HCT116 (cell line): ENCODE data around the gene MAGEA8. TPM values are rescaled to one million over a fixed set of nuclear protein-coding genes. Genes with fewer than 3 reads are reported as not detected.

Experiments
- ATAC-seq: fragments of 200-7000 bp; cut with Tn5 transposase; 2 replicates; pipeline ENCODE4 v1.9.1; 2020; ENCODE audit warnings: mild to moderate bottlenecking, moderate library complexity
- BruUV-seq: library from RNA; stranded (reverse); fragments of 400-500 nt; replicated peaks from 2 replicates; lab custom pipeline; 2021; lab: Mats Ljungman, UMichigan
- CTCF ChIA-PET: fragments of 300-600 bp; sonication (Branson Sonifier 250); formaldehyde crosslinking; loops from one replicate; lab custom pipeline; 2021; ENCODE audit warnings: antibody characterized with exemption; lab: Charles Lee
- POLR2A ChIA-PET: fragments of 300-600, 350-600 bp; sonication (Branson Sonifier 250); formaldehyde crosslinking; loops from one replicate; lab custom pipeline; 2021; ENCODE audit warnings: antibody characterized with exemption; lab: Charles Lee
- RAD21 ChIA-PET, 2 experiments: fragments of 300-600 bp; sonication (Branson Sonifier 250); formaldehyde crosslinking; loops; one replicate each; lab custom pipeline; 2023; ENCODE audit warnings: low total read pairs in 2 of 2; ENCODE audit not compliant: uncharacterized antibody in 2 of 2, unreplicated experiment in 2 of 2, low non-redundant PET in 1 of 2; lab: Charles Lee
- DNase-seq: peaks from one replicate; pipeline ENCODE4 v3.0.0-alpha.2; 2010; ENCODE audit warnings: low read depth, low spot score
- H2AFZ ChIP-seq: fragments of 200-600 bp; shearing (Covaris generic), sonication (generic); 2 replicates; pipeline ENCODE4 v1.6.1; 2017; ENCODE audit warnings: low read depth, mixed run types, mixed read lengths, antibody characterized with exemption, low read length; ENCODE audit not compliant: poor library complexity, severe bottlenecking
- H3K27ac ChIP-seq: 2 replicates; pipeline ENCODE4 v1.5.1; 2012; ENCODE audit warnings: low read depth, low read length
- H3K27me3 ChIP-seq: fragments of 200-600 bp; sonication (generic); 2 replicates; pipeline ENCODE4 v1.6.1; 2016; ENCODE audit warnings: mixed run types, low read length, mixed read lengths; ENCODE audit not compliant: insufficient read depth
- H3K36me3 ChIP-seq, 2 experiments: fragments of 200-500 bp in 1 of 2; fragments of 200-600 bp in 1 of 2; sonication (Bioruptor generic) in 1 of 2; sonication (generic) in 1 of 2; 2 replicates each; pipeline versions ENCODE4 v1.5.1 to v1.6.1; 2014 to 2016; ENCODE audit warnings: low read length in 2 of 2, inconsistent platforms in 1 of 2, mixed read lengths in 1 of 2, mixed run types in 1 of 2; ENCODE audit not compliant: insufficient read depth in 2 of 2, control insufficient read depth in 1 of 2
- H3K4me1 ChIP-seq, 2 experiments: fragments of 200-600 bp in 1 of 2; sonication (generic) in 1 of 2; 2 replicates each; pipeline versions ENCODE4 v1.5.1 to v1.6.1; 2012 to 2017; ENCODE audit warnings: low read length in 2 of 2, inconsistent platforms in 1 of 2, mild to moderate bottlenecking in 1 of 2, mixed read lengths in 1 of 2, mixed run types in 1 of 2, moderate library complexity in 1 of 2; ENCODE audit not compliant: insufficient read depth in 2 of 2, control insufficient read depth in 1 of 2
- H3K4me2 ChIP-seq: fragments of 200-600 bp; sonication (generic); 2 replicates; pipeline ENCODE4 v1.6.1; 2017; ENCODE audit warnings: mixed run types, low read length, mixed read lengths
- H3K4me3 ChIP-seq, 2 experiments: fragments of 200-600 bp in 1 of 2; sonication (generic) in 1 of 2; replicated peaks in 1 of 2; 2 replicates each; pipeline ENCODE4 v1.5.1; 2011 to 2016; ENCODE audit warnings: low read length in 2 of 2, control low read depth in 1 of 2, low read depth in 1 of 2, mild to moderate bottlenecking in 1 of 2, mixed read lengths in 1 of 2, mixed run types in 1 of 2
- H3K79me2 ChIP-seq: fragments of 200-600 bp; sonication (generic); 2 replicates; pipeline ENCODE4 v1.6.1; 2017; ENCODE audit warnings: mild to moderate bottlenecking, mixed run types, low read length, moderate library complexity, mixed read lengths; ENCODE audit not compliant: insufficient read depth
- H3K9ac ChIP-seq: fragments of 200-600 bp; sonication (generic); 2 replicates; pipeline ENCODE4 v1.6.1; 2016; ENCODE audit warnings: low read length, mixed read lengths
- H3K9me2 ChIP-seq: fragments of 200-600 bp; sonication (generic), shearing (Covaris generic); 2 replicates; pipeline ENCODE4 v1.6.1; 2017; ENCODE audit warnings: mixed run types, mild to moderate bottlenecking, moderate library complexity; ENCODE audit not compliant: insufficient read depth
- H3K9me3 ChIP-seq, 2 experiments: fragments of 200-500 bp in 1 of 2; fragments of 200-600 bp in 1 of 2; sonication (Bioruptor generic) in 1 of 2; sonication (generic) in 1 of 2; 2 replicates each; pipeline ENCODE4 v1.6.1; 2014 to 2017; ENCODE audit warnings: low read length in 2 of 2, mixed read lengths in 2 of 2, inconsistent platforms in 1 of 2, low read depth in 1 of 2, mild to moderate bottlenecking in 1 of 2, mixed run types in 1 of 2, moderate library complexity in 1 of 2; ENCODE audit not compliant: control insufficient read depth in 1 of 2, insufficient read depth in 1 of 2
- H4K20me1 ChIP-seq: fragments of 200-600 bp; sonication (generic), shearing (Covaris generic); 2 replicates; pipeline ENCODE4 v1.6.1; 2017; ENCODE audit warnings: mixed run types, mild to moderate bottlenecking, moderate library complexity; ENCODE audit not compliant: insufficient read depth
- ATF3 ChIP-seq: IDR thresholded peaks from 2 replicates; pipeline ENCODE4 v1.6.1; 2012
- ELF1 ChIP-seq: IDR thresholded peaks from 2 replicates; pipeline ENCODE4 v1.6.1; 2012; ENCODE audit warnings: low read depth, borderline replicate concordance
- EZH2 ChIP-seq: fragments of 200-600 bp; sonication (generic); IDR thresholded peaks from 2 replicates; pipeline ENCODE4 v1.6.1; 2017; ENCODE audit warnings: antibody characterized with exemption, mixed run types
- FOSL1 ChIP-seq: IDR thresholded peaks from 2 replicates; pipeline ENCODE4 v1.6.1; 2012; ENCODE audit warnings: low read depth
- MAX ChIP-seq: IDR thresholded peaks from 2 replicates; pipeline ENCODE4 v1.6.1; 2012
- POLR2A ChIP-seq: IDR thresholded peaks from 2 replicates; pipeline ENCODE4 v1.7.0; 2011; ENCODE audit warnings: borderline replicate concordance; ENCODE audit not compliant: insufficient read depth, insufficient read length; ENCODE audit errors: extremely low read depth
- POLR2AphosphoS5 ChIP-seq: IDR thresholded peaks from 2 replicates; pipeline ENCODE4 v1.6.1; 2011; ENCODE audit warnings: mild to moderate bottlenecking, low read depth, low read length, moderate library complexity
- RAD21 ChIP-seq: IDR thresholded peaks from 2 replicates; pipeline ENCODE4 v1.6.1; 2012; ENCODE audit warnings: low read depth, mild to moderate bottlenecking
- SP1 ChIP-seq: IDR thresholded peaks from 2 replicates; pipeline ENCODE4 v1.6.1; 2012; ENCODE audit warnings: low read depth
- SRF ChIP-seq: IDR thresholded peaks from 2 replicates; pipeline ENCODE4 v1.6.1; 2012; ENCODE audit warnings: low read depth
- YY1 ChIP-seq: IDR thresholded peaks from 2 replicates; pipeline ENCODE4 v1.6.1; 2011; ENCODE audit warnings: low read length, low read depth, moderate library complexity, mild to moderate bottlenecking; ENCODE audit not compliant: insufficient replicate concordance; ENCODE audit errors: extremely low read depth
- ZFX ChIP-seq: fragments of 450-650 bp; IDR thresholded peaks from 2 replicates; pipeline ENCODE4 v1.6.1; 2017
- ZNF274 ChIP-seq: fragments of 200-500 bp; sonication (Bioruptor generic); IDR thresholded peaks from 2 replicates; pipeline ENCODE4 v1.6.1; 2014; ENCODE audit warnings: mild to moderate bottlenecking, low read depth, low read length, inconsistent platforms
- intact Hi-C: fragments of 100-400 bp; cut with micrococcal nuclease; formaldehyde crosslinking; loops from 2 replicates; pipeline ENCODE4 v1.10.0; 2022
- total RNA-seq: library from RNA; stranded (reverse); gene quantifications from one replicate; pipeline ENCODE4 v1.2.1, GENCODE V29; 2021; ENCODE audit not compliant: unreplicated experiment

The MAGEA8 gene
- total RNA-seq, 1 experiment from 2014 or later = not detected

- ChIA-PET CTCF (no interaction called here), RAD21 (no interaction called here), POLR2A (no interaction called here)
- H3K9me2 ChIP-seq = no peaks in the 10 kb centered on the region
- H3K4me1 ChIP-seq = no peaks in the 10 kb centered on the region
- no peak for ATAC-seq
- no peaks in the 10 kb centered on the region for H3K27me3 ChIP-seq
- intact Hi-C loops = no loop called here
- H3K36me3 ChIP-seq = no peaks in the 10 kb centered on the region
- H2AFZ ChIP-seq = no peak overlapping the region
- H4K20me1 ChIP-seq = no peaks in the 10 kb centered on the region
- no peak overlapping the region for H3K4me2 ChIP-seq
- no peak overlapping the region for H3K27ac ChIP-seq
- H3K9ac ChIP-seq = no peak overlapping the region
- no peaks in the 10 kb centered on the region for H3K79me2 ChIP-seq
- BruUV-seq = no TSS peak
- no peaks in the 10 kb centered on the region for H3K9me3 ChIP-seq
- TF ChIP-seq POLR2AphosphoS5 (no peak), RAD21 (no peak), ATF3 (no peak), ELF1 (no peak), POLR2A (no peak), YY1 (no peak), SP1 (no peak), EZH2 (no peak)
- TF ChIP-seq, all 23 proteins: peak for 0
- DNase-seq = no peak
- H3K4me3 ChIP-seq = no peak overlapping the region
These were observed 43.8 kb upstream of the MAGEA8 start for GRCh38 chrX:149837167-149837566.

- TF ChIP-seq ZNF274 (no peak), POLR2AphosphoS5 (no peak), ZFX (no peak), RAD21 (no peak), SRF (no peak), FOSL1 (no peak), ELF1 (no peak), MAX (no peak), YY1 (no peak), SP1 (no peak)
- Histone ChIP-seq H4K20me1 (no peaks in the 10 kb centered on the region), H3K9me2 (no peaks in the 10 kb centered on the region), H3K4me2 (no peak overlapping the region), H3K9ac (no peak overlapping the region), H3K27me3 (no peaks in the 10 kb centered on the region), H2AFZ (no peak overlapping the region), H3K27ac (no peak overlapping the region), H3K36me3 (no peaks in the 10 kb centered on the region), H3K9me3 (no peaks in the 10 kb centered on the region), H3K4me3 (no peak overlapping the region), H3K4me1 (no peaks in the 10 kb centered on the region), H3K79me2 (no peaks in the 10 kb centered on the region)
- RAD21 ChIA-PET = no interaction called here
- CTCF ChIA-PET = no interaction called here
- DNase-seq (no peak), ATAC-seq (no peak)
- intact Hi-C loops = no loop called here
- POLR2A ChIA-PET = no interaction called here
- BruUV-seq = no TSS peak
These were observed 43.3 kb upstream of the MAGEA8 start for GRCh38 chrX:149837639-149838038.
